ENCODE results near the gene SEC22C.

GRCh38 chr3:42520906-42521305 is 60.9 kb downstream of the SEC22C start:
- TF ChIP-seq, protein P1, sequence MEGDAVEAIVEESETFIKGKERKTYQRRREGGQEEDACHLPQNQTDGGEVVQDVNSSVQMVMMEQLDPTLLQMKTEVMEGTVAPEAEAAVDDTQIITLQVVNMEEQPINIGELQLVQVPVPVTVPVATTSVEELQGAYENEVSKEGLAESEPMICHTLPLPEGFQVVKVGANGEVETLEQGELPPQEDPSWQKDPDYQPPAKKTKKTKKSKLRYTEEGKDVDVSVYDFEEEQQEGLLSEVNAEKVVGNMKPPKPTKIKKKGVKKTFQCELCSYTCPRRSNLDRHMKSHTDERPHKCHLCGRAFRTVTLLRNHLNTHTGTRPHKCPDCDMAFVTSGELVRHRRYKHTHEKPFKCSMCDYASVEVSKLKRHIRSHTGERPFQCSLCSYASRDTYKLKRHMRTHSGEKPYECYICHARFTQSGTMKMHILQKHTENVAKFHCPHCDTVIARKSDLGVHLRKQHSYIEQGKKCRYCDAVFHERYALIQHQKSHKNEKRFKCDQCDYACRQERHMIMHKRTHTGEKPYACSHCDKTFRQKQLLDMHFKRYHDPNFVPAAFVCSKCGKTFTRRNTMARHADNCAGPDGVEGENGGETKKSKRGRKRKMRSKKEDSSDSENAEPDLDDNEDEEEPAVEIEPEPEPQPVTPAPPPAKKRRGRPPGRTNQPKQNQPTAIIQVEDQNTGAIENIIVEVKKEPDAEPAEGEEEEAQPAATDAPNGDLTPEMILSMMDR (optimal IDR thresholded peaks at IDR 0.05 in 1 of 3, IDR thresholded peaks at IDR 0.05 in 1 of 3, conservative IDR thresholded peaks at IDR 0.05 in 1 of 3; ENCODE audit: extremely low read depth in 1 of 3, insufficient read depth in 2 of 3, low read length in 3 of 3): no peak
- TF ChIP-seq EZH2 (IDR thresholded peaks at IDR 0.05; ENCODE audit: low read length): no peak

Data from keratinocyte (primary cell).